Measurements from ENCODE around the gene ADSS1. TPM values are rescaled to one million over a fixed set of nuclear protein-coding genes. Genes with fewer than 3 reads are reported as not detected.

The ADSS1 gene
- total and polyA plus RNA-seq, 8 donors: 3.5 to 6.8 (median 5.5) TPM

DNA sequence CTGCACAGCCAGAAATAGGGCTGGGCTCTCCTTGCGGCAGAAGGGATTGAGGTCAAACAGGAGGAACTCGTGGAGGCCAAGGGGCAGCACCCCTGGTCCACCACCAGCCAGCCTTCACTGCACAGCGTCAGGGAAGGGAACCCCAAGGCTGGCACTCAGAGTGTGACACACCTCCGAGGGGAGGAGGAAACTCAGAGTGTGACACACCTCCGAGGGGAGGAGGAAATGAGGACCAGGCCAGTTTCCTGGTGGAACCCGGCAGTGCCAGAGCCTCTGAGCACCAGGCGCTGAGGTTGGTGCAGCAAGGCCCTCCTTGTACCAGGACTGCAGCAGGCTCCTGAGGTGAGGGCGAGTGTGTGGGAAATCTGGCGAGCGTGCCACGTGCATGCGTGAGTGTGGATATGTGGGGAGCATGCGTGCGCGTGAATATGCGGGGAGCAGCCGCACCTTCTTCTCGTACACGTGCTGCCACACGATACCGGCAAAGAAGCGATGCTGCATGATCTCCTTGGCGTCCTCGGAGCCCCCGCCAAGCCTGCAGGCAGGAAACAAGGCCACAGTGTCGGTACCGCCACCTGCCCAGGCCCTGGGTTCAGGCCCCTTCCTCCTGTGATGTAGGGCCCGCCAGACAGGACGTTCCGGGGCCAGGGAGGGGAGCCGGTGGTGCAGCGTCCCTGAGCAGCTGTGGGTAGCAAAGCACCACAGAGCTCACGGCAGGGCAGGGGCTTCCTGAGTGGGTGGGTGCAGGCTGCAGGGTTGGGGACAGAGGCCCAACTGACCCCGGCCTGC, 48.1 kb downstream of the ADSS1 start:
- peaks cover 0 to 6% (median 0%) of the 10 kb centered on the region in 3 donors for H3K36me3 ChIP-seq
- FAIRE-seq (no peak), DNase-seq (peak in 2 of 6 donors; percentile 34 to 72), ATAC-seq (no peak)
- TF ChIP-seq, protein P1, sequence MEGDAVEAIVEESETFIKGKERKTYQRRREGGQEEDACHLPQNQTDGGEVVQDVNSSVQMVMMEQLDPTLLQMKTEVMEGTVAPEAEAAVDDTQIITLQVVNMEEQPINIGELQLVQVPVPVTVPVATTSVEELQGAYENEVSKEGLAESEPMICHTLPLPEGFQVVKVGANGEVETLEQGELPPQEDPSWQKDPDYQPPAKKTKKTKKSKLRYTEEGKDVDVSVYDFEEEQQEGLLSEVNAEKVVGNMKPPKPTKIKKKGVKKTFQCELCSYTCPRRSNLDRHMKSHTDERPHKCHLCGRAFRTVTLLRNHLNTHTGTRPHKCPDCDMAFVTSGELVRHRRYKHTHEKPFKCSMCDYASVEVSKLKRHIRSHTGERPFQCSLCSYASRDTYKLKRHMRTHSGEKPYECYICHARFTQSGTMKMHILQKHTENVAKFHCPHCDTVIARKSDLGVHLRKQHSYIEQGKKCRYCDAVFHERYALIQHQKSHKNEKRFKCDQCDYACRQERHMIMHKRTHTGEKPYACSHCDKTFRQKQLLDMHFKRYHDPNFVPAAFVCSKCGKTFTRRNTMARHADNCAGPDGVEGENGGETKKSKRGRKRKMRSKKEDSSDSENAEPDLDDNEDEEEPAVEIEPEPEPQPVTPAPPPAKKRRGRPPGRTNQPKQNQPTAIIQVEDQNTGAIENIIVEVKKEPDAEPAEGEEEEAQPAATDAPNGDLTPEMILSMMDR (IDR thresholded peaks at IDR 0.05): no peak
- intact Hi-C loops (cut with DNase I): loop anchor here in 1 of 3 donors (5.0 kb wide), 1 partner anchor 50 kb away; no protein-coding TSS in a partner anchor
- 90 to 92% methylated on average over 34 of the region's 34 CpGs for WGBS, 2 donors
- H3K4me3 ChIP-seq: no peak overlapping the region
- no peak overlapping the region for H3K27ac ChIP-seq
- H3K9me3 ChIP-seq: no peaks in the 10 kb centered on the region
- no peaks in the 10 kb centered on the region for H3K27me3 ChIP-seq
- H3K4me1 ChIP-seq: peaks cover 13 to 20% (median 18%) of the 10 kb centered on the region in 3 donors

DNA sequence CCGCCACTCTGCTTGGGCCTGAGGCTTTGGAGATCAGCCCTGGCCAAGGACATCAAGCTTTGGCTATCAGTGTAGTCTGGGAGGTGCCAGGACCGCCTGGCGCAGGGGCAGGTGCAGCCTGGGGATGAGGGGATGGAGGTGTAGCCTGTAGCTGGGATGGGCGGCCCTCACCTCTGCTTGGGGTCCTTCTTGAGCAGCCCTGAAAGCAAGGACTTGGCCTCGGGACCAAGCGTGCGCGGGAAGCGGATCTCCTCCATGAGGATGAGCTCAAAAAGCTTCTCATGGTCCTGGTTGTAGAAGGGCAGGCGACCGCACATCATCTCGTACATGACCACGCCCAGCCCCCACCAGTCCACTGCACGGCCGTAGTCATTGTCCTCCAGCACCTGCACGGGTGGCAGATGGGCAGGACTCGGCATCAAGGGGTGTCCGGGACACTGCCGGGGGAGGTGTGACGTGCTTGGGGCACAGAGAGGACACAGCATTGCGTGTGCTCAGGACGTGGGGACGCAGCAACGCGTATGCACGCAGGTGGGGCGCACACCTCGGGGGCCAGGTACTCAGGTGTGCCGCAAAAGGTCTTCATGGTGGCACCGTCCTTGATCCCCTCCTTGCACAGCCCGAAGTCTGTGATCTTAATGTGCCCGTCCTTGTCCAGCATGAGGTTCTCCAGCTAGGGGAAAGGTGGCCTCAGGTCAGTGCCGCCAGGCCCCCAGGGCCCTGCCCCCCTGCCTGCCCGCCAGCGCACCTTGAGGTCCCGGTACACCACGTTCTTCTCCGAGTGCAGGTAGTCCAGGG, 48.9 kb downstream of the ADSS1 start:
- Histone ChIP-seq H3K4me1 (peaks cover 13 to 20% (median 18%) of the 10 kb centered on the region in 3 donors), H3K27ac (no peak overlapping the region), H3K27me3 (no peaks in the 10 kb centered on the region), H3K4me3 (no peak overlapping the region), H3K36me3 (peaks cover 0 to 6% (median 0%) of the 10 kb centered on the region in 3 donors), H3K9me3 (no peaks in the 10 kb centered on the region)
- TF ChIP-seq, protein P1 (IDR thresholded peaks at IDR 0.05): no peak
- FAIRE-seq: no peak
- peak in 2 of 6 donors; percentile 47 to 74 for DNase-seq
- intact Hi-C loops (cut with DNase I): loop anchor here in 1 of 3 donors (5.0 kb wide), 1 partner anchor 49 kb away; no protein-coding TSS in a partner anchor
- no peak for ATAC-seq
- WGBS, 2 donors: 81 to 85% methylated on average over 36 to 38 of the region's 38 CpGs

DNA sequence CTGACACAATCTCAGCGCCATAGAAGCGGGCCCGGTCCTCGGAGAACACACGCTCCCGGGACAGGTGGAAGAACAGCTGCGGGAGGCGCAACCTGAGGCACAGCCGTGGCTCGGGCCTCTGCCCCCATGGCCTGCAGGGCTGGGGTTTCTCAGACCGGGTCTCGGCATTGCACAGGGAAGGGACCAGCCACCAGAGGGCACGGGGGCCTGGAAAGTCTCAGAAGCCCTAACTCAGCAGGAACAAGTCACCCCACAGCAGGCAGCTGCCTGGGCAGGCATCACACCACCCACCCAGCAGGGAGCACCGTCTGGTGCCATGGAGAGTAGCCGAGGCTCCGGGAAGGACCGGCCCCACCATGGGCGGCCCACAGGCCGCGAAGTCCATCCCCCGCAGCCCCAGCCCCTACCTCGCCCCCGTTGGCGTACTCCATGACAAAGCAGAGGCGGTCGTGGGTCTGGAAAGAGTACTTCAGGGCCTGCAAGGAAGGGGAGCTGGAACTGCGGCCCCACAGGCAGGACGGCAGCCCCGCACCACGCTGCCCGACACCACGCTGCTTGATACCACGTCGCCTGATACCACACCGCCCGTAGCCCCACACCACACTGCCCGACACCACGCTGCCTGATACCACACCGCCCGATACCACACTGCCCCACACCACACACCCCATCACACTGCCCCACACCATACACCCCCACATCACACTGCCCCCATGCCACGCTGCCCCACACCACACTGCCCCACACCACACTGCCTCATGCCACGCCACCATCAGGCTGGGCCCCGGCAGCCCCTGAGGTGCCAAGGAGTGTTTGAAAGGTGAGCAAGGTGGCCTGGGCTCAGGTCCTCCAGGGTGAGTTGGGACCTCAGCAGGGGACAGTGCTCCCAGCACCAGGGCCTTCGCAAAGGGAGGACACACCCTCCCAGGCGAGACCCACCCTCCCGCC, 49.8 kb downstream of the ADSS1 start:
- Histone ChIP-seq H3K36me3 (peaks cover 0 to 6% (median 0%) of the 10 kb centered on the region in 3 donors), H3K27ac (no peak overlapping the region), H3K27me3 (no peaks in the 10 kb centered on the region), H3K9me3 (no peaks in the 10 kb centered on the region), H3K4me1 (peaks cover 13 to 18% (median 14%) of the 10 kb centered on the region in 3 donors), H3K4me3 (no peak overlapping the region)
- FAIRE-seq (no peak), DNase-seq (peak in 2 of 6 donors; percentile 46 to 82), ATAC-seq (peak; percentile 3 to 17 (median 8))
- 51 to 55% methylated on average over 43 to 46 of the region's 46 CpGs for WGBS, 2 donors
- intact Hi-C loops (cut with DNase I): loop anchor here in 1 of 3 donors (5.0 kb wide), 1 partner anchor 49 kb away; no protein-coding TSS in a partner anchor
- TF ChIP-seq, protein P1 (IDR thresholded peaks at IDR 0.05): no peak

DNA sequence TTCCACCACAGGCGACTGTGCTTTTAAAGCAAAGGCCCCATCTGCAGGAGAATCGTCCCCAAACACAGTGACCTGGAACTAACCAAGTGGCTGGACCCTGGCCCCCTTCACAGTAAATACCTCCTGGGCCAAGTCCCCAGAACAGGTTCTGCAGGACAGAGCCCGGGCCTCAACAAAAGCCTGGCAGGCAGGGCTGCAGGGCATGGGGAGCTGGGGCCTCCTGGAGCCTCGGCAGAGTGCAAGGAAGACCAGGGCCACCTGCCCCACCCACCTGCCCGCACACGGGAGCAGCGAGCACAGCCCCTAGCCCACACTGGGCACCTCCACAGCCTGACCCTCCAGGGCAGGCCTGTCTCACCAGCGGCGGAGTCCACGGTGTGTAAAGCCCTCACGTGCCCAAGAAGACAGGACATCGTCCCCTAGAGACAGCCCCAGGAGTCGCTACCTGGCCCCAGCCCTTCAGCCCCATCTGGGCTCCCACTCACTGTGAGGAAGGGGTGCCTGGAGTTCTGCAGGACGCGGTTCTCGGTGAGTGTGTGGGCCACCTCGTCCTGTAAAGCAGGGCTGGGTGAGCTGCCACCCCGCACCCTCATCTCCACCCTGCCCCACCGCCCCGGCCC, 50.5 kb downstream of the ADSS1 start:
- Histone ChIP-seq H3K36me3 (peaks cover 0 to 6% (median 0%) of the 10 kb centered on the region in 3 donors), H3K4me1 (peaks cover 12 to 18% (median 13%) of the 10 kb centered on the region in 3 donors), H3K4me3 (no peak overlapping the region), H3K9me3 (no peaks in the 10 kb centered on the region), H3K27ac (peak overlapping the region in 3 of 4 donors; percentile 8 to 39 (median 28)), H3K27me3 (no peaks in the 10 kb centered on the region)
- 53 to 60% methylated on average over 20 of the region's 20 CpGs for WGBS, 2 donors
- intact Hi-C loops (cut with DNase I): loop anchor here in 1 of 3 donors (5.0 kb wide), 1 partner anchor 48 kb away; no protein-coding TSS in a partner anchor
- DNase-seq (peak in 4 of 6 donors; percentile 68 to 90 (median 82)), FAIRE-seq (no peak), ATAC-seq (peak; percentile 66 to 76 (median 71))
- TF ChIP-seq, protein P1 (IDR thresholded peaks at IDR 0.05): no peak
